ENCODE data around the gene RASSF1.
A peak's percentile ranks its signal among the peaks of the same experiment; 100 is the strongest.

Gene RASSF1

GRCh38 chr3:50299929-50300680 lies 40.5 kb downstream of the RASSF1 start:
- DNase-seq (ENCODE audit: low spot score), result no peak

GRCh38 chr3:50299638-50299928 lies 41.1 kb downstream of the RASSF1 start:
- no peak for DNase-seq (ENCODE audit: low spot score)

GRCh38 chr3:50298836-50299637 lies 41.6 kb downstream of the RASSF1 start, which contains the start of the genes HYAL3 and NAA80:
TSS of gene HYAL3 (minus strand) at chr3:50299405. CDS start at chr3:50295602, 3,803 bp downstream.
TSS of gene NAA80 (minus strand) at chr3:50299405. CDS start at chr3:50297463, 1,942 bp downstream.
- DNase-seq (ENCODE audit: low spot score), result peak; percentile 98

- DNase-seq (ENCODE audit: low spot score), result no peak
Observed at GRCh38 chr3:50297896-50298725, 42.5 kb downstream of the RASSF1 start.

GRCh38 chr3:50297384-50297775 lies 43.3 kb downstream of the RASSF1 start:
- DNase-seq (ENCODE audit: low spot score), result no peak

- DNase-seq (ENCODE audit: low spot score), result no peak
Observed at GRCh38 chr3:50296721-50297383, 43.8 kb downstream of the RASSF1 start.

GRCh38 chr3:50295553-50296431 lies 44.8 kb downstream of the RASSF1 start:
- no peak for DNase-seq (ENCODE audit: low spot score)

GRCh38 chr3:50294492-50295403 lies 45.9 kb downstream of the RASSF1 start:
- DNase-seq (ENCODE audit: low spot score), result no peak

GRCh38 chr3:50294089-50294488 lies 46.5 kb downstream of the RASSF1 start:
- no peak for DNase-seq (ENCODE audit: low spot score)

GRCh38 chr3:50293079-50293801 lies 47.4 kb downstream of the RASSF1 start:
- DNase-seq (ENCODE audit: low spot score), result no peak

- DNase-seq (ENCODE audit: low spot score), result peak; percentile 96
Observed at GRCh38 chr3:50292159-50293078, 48.2 kb downstream of the RASSF1 start, which contains the start of gene IFRD2. TSS of gene IFRD2 (minus strand) at chr3:50292429. CDS start at chr3:50292274, 155 bp downstream.

GRCh38 chr3:50290161-50290641 lies 50.4 kb downstream of the RASSF1 start:
- DNase-seq (ENCODE audit: low spot score), result no peak

GRCh38 chr3:50289130-50289529 lies 51.5 kb downstream of the RASSF1 start:
- DNase-seq (ENCODE audit: low spot score), result no peak

- DNase-seq (ENCODE audit: low spot score), result no peak
Observed at GRCh38 chr3:50288387-50289007, 52.1 kb downstream of the RASSF1 start.

GRCh38 chr3:50287262-50287661 lies 53.4 kb downstream of the RASSF1 start:
- no peak for DNase-seq (ENCODE audit: low spot score)

GRCh38 chr3:50286322-50287227 lies 54.1 kb downstream of the RASSF1 start:
- no peak for DNase-seq (ENCODE audit: low spot score)
